HepG2 (cell line): ENCODE data around the gene PCDHGB6. TPM values are rescaled to one million over a fixed set of nuclear protein-coding genes. Genes with fewer than 3 reads are reported as not detected.
"Not testable (repeated sequence)": the region's sequence is repeated elsewhere in the genome, so short reads cannot be mapped to it uniquely, and the experiment has no call there.

Source experiments
- ATAC-seq: fragments of 200-7000 bp; cut with Tn5 transposase; 3 replicates; pipeline ENCODE4 v1.9.1; 2020; ENCODE audit warnings: mild to moderate bottlenecking, moderate library complexity
- BruUV-seq: library from RNA; stranded (reverse); fragments of 400-500 nt; replicated peaks from 2 replicates; lab custom pipeline; 2021; lab: Mats Ljungman, UMichigan
- CTCF ChIA-PET: fragments of 300-600 bp; formaldehyde crosslinking; extraction: SDS; loops from one replicate; lab custom pipeline; 2021; ENCODE audit warnings: low total read pairs, inconsistent platforms, low intra/inter-chr PET ratio; lab: Yijun Ruan, JAX
- POLR2A ChIA-PET: fragments of 350-600 bp; sonication (Branson Sonifier 250); formaldehyde crosslinking; loops from one replicate; lab custom pipeline; 2020; ENCODE audit warnings: antibody characterized with exemption, inconsistent platforms; lab: Yijun Ruan, JAX
- DNase-seq: peaks from one replicate; pipeline ENCODE4 v3.0.0-alpha.2; 2015; ENCODE audit warnings: low spot score
- FAIRE-seq: peaks from 3 replicates; lab custom pipeline; 2011; peaks lifted over from hg19 to GRCh38; lab: Jason Lieb, UNC
- H2AFZ ChIP-seq: one replicate; pipeline ENCODE4 v1.6.1; 2011; ENCODE audit warnings: low read length, inconsistent platforms
- H3K27ac ChIP-seq: fragments of 300-600 bp; 3 replicates; pipeline ENCODE4 v1.8.0; 2011; ENCODE audit warnings: mixed run types, mild to moderate bottlenecking, mixed read lengths, low read length, inconsistent platforms; ENCODE audit not compliant: insufficient read depth; ENCODE audit errors: extremely low read length
- H3K27me3 ChIP-seq, 2 experiments: fragments of 200-600 bp in 1 of 2; 2 replicates in 1 of 2; 3 replicates in 1 of 2; pipeline versions ENCODE4 v1.6.0 to v1.8.0; 2011; ENCODE audit warnings: low read length in 2 of 2, mild to moderate bottlenecking in 2 of 2, moderate library complexity in 2 of 2, inconsistent platforms in 1 of 2; ENCODE audit not compliant: insufficient read depth in 2 of 2, control insufficient read depth in 1 of 2
- H3K36me3 ChIP-seq, 2 experiments: fragments of 200-600 bp in 1 of 2; replicated peaks in 1 of 2; 2 replicates in 1 of 2; 3 replicates in 1 of 2; pipeline versions ENCODE4 v1.5.1 to v1.8.0; 2011; ENCODE audit warnings: low read length in 2 of 2, inconsistent platforms in 1 of 2; ENCODE audit not compliant: insufficient read depth in 2 of 2, control insufficient read depth in 1 of 2
- H3K4me1 ChIP-seq: 2 replicates; pipeline ENCODE4 v1.5.1; 2012; ENCODE audit warnings: low read length, inconsistent platforms; ENCODE audit not compliant: insufficient read depth
- H3K4me2 ChIP-seq: 2 replicates; pipeline ENCODE4 v1.6.0; 2011; ENCODE audit warnings: low read depth, low read length, inconsistent platforms
- H3K4me3 ChIP-seq, 3 experiments: fragments of 200-600 bp in 1 of 3; sonication (generic), shearing (Covaris generic) in 1 of 3; replicated peaks in 1 of 3; 2 replicates each; pipeline ENCODE4 v1.5.1; 2011 to 2016; ENCODE audit warnings: low read length in 3 of 3, inconsistent platforms in 2 of 3, low read depth in 2 of 3, mild to moderate bottlenecking in 2 of 3, control low read depth in 1 of 3, mixed read lengths in 1 of 3; ENCODE audit not compliant: insufficient read depth in 1 of 3
- H3K79me2 ChIP-seq: one replicate; pipeline ENCODE4 v1.6.1; 2011; ENCODE audit warnings: low read length, inconsistent platforms; ENCODE audit not compliant: insufficient read depth
- H3K9ac ChIP-seq: 2 replicates; pipeline ENCODE4 v1.6.0; 2011; ENCODE audit warnings: mild to moderate bottlenecking, low read depth, low read length, inconsistent platforms; ENCODE audit not compliant: insufficient read depth
- H3K9me3 ChIP-seq: 2 replicates; pipeline ENCODE4 v1.5.1; 2012; ENCODE audit warnings: mild to moderate bottlenecking, low read length
- H4K20me1 ChIP-seq: 2 replicates; pipeline ENCODE4 v1.6.0; 2011; ENCODE audit warnings: inconsistent platforms, mild to moderate bottlenecking, low read length, moderate library complexity; ENCODE audit not compliant: insufficient read depth
- BCL6 ChIP-seq: IDR thresholded peaks from 2 replicates; pipeline ENCODE4 v1.6.1; 2016; ENCODE audit warnings: missing genetic modification reagents, missing compliant biosample characterization
- CTCF ChIP-seq: sonication (generic); formaldehyde crosslinking; IDR thresholded peaks from 2 replicates; pipeline ENCODE4 v1.5.0; 2020; ENCODE audit warnings: mild to moderate bottlenecking, missing genetic modification reagents, moderate library complexity
- RAD21 ChIP-seq: fragments of 450-650 bp; formaldehyde crosslinking; IDR thresholded peaks from 2 replicates; pipeline ENCODE4 v1.5.0; 2020; ENCODE audit warnings: mild to moderate bottlenecking
- SMC3 ChIP-seq: IDR thresholded peaks from 2 replicates; pipeline ENCODE4 v1.6.1; 2011; ENCODE audit warnings: low read length, improper control_type of control experiment
- STAG1 ChIP-seq: sonication (generic); formaldehyde crosslinking; IDR thresholded peaks from 2 replicates; pipeline ENCODE4 v1.4.0; 2020; ENCODE audit warnings: missing genetic modification reagents
- ZNF687 ChIP-seq: sonication (generic); formaldehyde crosslinking; IDR thresholded peaks from 2 replicates; pipeline ENCODE4 v1.5.1; 2020; ENCODE audit warnings: mild to moderate bottlenecking, missing genetic modification reagents, moderate library complexity
- WGBS: methylation state at CpG from one replicate; pipeline ENCODE4 v1.1.6; 2017; ENCODE audit warnings: low lambda C conversion rate; 5-methylcytosine and 5-hydroxymethylcytosine counted together
- in situ Hi-C: cut with HindIII; loops from 2 replicates; pipeline ENCODE4 v1.10.0; 2017; ENCODE audit warnings: low pct_unique_long_range_greater_than_20kb; ENCODE audit not compliant: extremely low pct_ligation_motif_present
- intact Hi-C: fragments of 100-400 bp; cut with micrococcal nuclease; formaldehyde crosslinking; loops from one replicate; pipeline ENCODE4 v1.10.0; 2022; ENCODE audit not compliant: unreplicated experiment
- polyA plus RNA-seq, 8 experiments: library from polyadenylated mRNA; depleted of rRNA in 3 of 8; stranded (reverse) in 7 of 8; unstranded in 1 of 8; fragments of >200 nt; fragmentation: Illumina TruSeq in 4 of 8; extraction: Trizol in 4 of 8; gene quantifications; 2 replicates each; pipeline versions ENCODE4 v1.2.1 to v1.2.3, GENCODE V29; 2011 to 2016; ENCODE audit warnings: low read depth in 4 of 8, missing spikeins in 1 of 8, mixed read lengths in 1 of 8; ENCODE audit not compliant: insufficient read depth in 1 of 8
- total RNA-seq, 5 experiments: library from RNA; depleted of rRNA; stranded (reverse); fragments of >200 nt; fragmentation: Illumina TruSeq; extraction: Trizol; gene quantifications; 2 replicates each; pipeline ENCODE4 v1.2.3, GENCODE V29; 2016; ENCODE audit warnings: low read depth in 1 of 5

Gene PCDHGB6
- total and polyA plus RNA-seq, 2 of the 13 experiments (the other 11 are each of a cell fraction or from before 2014, with no cell fraction given): 0.01 to 0.20 TPM

GRCh38 chr5:141417494-141418172 is 9.8 kb downstream of the PCDHGB6 start, which contains the start of gene PCDHGB7:
Gene PCDHGB7 (plus strand): TSS chr5:141417677. CDS start chr5:141417860, 183 bp downstream.
- Histone ChIP-seq H3K4me2 (peak within 1 kb of the TSS; percentile 27; the same call in 1 of the 2 replicates), H3K4me3 (peak within 1 kb of the TSS in 1 of 3 experiments; percentile 16; a peak in 1 of 6 replicates), H3K9me3 (peaks cover 30% of the 10 kb centered on the region)
- CTCF ChIA-PET: interaction anchor here (0.7 to 1.6 kb wide), 4 partner anchors 95 to 147 kb away, joined by 5 to 13 read pairs (median 8); no protein-coding TSS in a partner anchor
- H4K20me1 ChIP-seq, BruUV-seq, H2AFZ ChIP-seq, FAIRE-seq, H3K36me3 ChIP-seq, H3K27me3 ChIP-seq, H3K27ac ChIP-seq, H3K79me2 ChIP-seq, POLR2A ChIA-PET, H3K4me1 ChIP-seq, H3K9ac ChIP-seq: not testable (repeated sequence)
- intact Hi-C loops (loop anchor here (1.0 kb wide), 3 partner anchors 108 to 147 kb away; no protein-coding TSS in a partner anchor), in situ Hi-C loops (loop anchor here (5.0 kb wide), 2 partner anchors 105 to 145 kb away; no protein-coding TSS in a partner anchor)
- DNase-seq: peak; percentile 27
- 74% methylated on average over 38 of the region's 47 CpGs for WGBS
- peak; percentile 94 for ATAC-seq
- TF ChIP-seq STAG1 (CRISPR knock-in tag) (peak; percentile 74), ZNF687 (CRISPR knock-in tag) (peak; percentile 20; the same call in 1 of the 2 replicates), RAD21 (peak; percentile 61), SMC3 (0 out of 2 replicates have a peak, but pooled peaks have one; percentile 5), BCL6 (peak; percentile 88), CTCF (peak; percentile 75)
- TF ChIP-seq, all 625 proteins: peak for 6; not testable (repeated sequence) for 619
